Vagina (tissue), 2 donors: ENCODE results near the gene UBAP1L. TPM values are rescaled to one million over a fixed set of nuclear protein-coding genes. Genes with fewer than 3 reads are reported as not detected.
A peak's percentile ranks its signal among the peaks of the same experiment; 100 is the strongest.
"Not testable (repeated sequence)": the region's sequence is repeated elsewhere in the genome, so short reads cannot be mapped to it uniquely, and the experiment has no call there.

ENCODE experiments used
- DNase-seq, 2 donors: peaks; one replicate each; pipeline ENCODE4 v3.0.0-alpha.2; 2017; ENCODE audit errors: extremely low spot score in 2 of 2
- H3K27ac ChIP-seq: fragments of 200-600 bp; sonication (generic); one replicate; pipeline ENCODE4 v1.5.1; 2019
- H3K27me3 ChIP-seq: fragments of 200-600 bp; sonication (generic); one replicate; pipeline ENCODE4 v1.5.1; 2019
- H3K36me3 ChIP-seq, 2 donors: fragments of 200-600 bp; sonication (generic); one replicate each; pipeline ENCODE4 v1.5.1; 2017 to 2019
- H3K4me1 ChIP-seq: fragments of 200-600 bp; sonication (generic); one replicate; pipeline ENCODE4 v1.5.1; 2019
- H3K4me3 ChIP-seq, 2 donors: fragments of 200-600 bp; sonication (generic); 1 replicate in 1 of 2; 2 replicates in 1 of 2; pipeline ENCODE4 v1.5.1; 2016 to 2019
- H3K9me3 ChIP-seq: fragments of 200-600 bp; sonication (generic); one replicate; pipeline ENCODE4 v1.5.1; 2019
- POLR2A ChIP-seq, 2 donors: fragments of 450-650 bp; IDR thresholded peaks; one replicate each; pipeline ENCODE4 v1.6.1; 2017; ENCODE audit warnings: antibody characterized with exemption in 2 of 2, mild to moderate bottlenecking in 2 of 2, moderate library complexity in 2 of 2
- POLR2AphosphoS5 ChIP-seq, 2 donors: sonication (generic); formaldehyde crosslinking; IDR thresholded peaks; one replicate each; pipeline ENCODE4 v1.9.0; 2017; ENCODE audit warnings: antibody characterized with exemption in 2 of 2, mild to moderate bottlenecking in 2 of 2, low read depth in 1 of 2; ENCODE audit not compliant: insufficient read depth in 1 of 2
- intact Hi-C: fragments of 100-400 bp; cut with DNase I; formaldehyde crosslinking; loops from one replicate; pipeline ENCODE4 v1.15.1; 2023
- total RNA-seq: library from RNA; depleted of rRNA; stranded (reverse); fragments of >200 nt; gene quantifications from one replicate; pipeline ENCODE4 v1.2.3, GENCODE V29; 2016
- TF ChIP-seq, protein P1 (sequence below), 3 experiments: fragments of 450-650 bp in 2 of 3; fragments of 200-600 bp in 1 of 3; sonication (generic) in 1 of 3; IDR thresholded peaks; one replicate each; pipeline ENCODE4 v1.5.1; 2017 to 2019; ENCODE audit warnings: antibody characterized with exemption in 3 of 3, mild to moderate bottlenecking in 2 of 3, moderate library complexity in 2 of 3

UBAP1L gene
- total RNA-seq, 1 donor from 2014 or later: 5.4 TPM

DNA sequence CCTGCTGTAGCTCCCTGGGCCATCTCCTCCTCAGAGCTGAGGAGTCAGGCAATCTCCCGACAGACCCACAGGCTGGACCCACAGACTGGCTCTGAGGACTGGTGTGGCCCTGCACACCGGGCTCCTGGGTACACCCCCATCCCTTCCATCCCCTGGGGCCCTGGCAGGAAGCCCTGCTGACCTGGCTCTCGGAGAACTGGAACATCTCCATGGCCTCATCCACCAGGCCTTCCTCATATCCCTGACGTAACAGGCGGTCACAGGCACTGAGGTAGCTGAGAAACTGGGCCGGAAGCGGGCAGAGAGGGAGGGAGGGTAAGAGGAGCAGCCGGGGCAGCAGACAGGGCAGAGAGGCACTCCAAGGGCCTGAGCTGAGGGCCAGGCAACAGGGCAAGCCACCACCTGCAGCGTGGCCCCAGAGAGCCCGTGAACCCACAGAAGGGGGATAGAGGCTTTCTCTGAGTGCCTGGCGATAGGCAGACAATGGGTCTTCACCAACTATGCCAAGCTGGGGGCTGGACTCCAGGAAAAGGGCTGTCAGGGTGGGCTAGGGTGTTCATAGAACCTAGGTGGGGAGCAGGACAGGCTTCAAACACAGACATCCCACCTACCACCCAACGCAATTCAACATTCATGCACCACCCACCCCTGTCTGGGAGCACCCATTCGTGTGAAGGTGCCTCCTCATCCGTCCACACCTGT lies 20.6 kb downstream of the UBAP1L start:
- intact Hi-C loops: no loop called here
- TF ChIP-seq, protein P1, sequence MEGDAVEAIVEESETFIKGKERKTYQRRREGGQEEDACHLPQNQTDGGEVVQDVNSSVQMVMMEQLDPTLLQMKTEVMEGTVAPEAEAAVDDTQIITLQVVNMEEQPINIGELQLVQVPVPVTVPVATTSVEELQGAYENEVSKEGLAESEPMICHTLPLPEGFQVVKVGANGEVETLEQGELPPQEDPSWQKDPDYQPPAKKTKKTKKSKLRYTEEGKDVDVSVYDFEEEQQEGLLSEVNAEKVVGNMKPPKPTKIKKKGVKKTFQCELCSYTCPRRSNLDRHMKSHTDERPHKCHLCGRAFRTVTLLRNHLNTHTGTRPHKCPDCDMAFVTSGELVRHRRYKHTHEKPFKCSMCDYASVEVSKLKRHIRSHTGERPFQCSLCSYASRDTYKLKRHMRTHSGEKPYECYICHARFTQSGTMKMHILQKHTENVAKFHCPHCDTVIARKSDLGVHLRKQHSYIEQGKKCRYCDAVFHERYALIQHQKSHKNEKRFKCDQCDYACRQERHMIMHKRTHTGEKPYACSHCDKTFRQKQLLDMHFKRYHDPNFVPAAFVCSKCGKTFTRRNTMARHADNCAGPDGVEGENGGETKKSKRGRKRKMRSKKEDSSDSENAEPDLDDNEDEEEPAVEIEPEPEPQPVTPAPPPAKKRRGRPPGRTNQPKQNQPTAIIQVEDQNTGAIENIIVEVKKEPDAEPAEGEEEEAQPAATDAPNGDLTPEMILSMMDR (IDR thresholded peaks at IDR 0.05): no peak
- TF ChIP-seq POLR2A (IDR thresholded peaks at IDR 0.05): no peak
- TF ChIP-seq POLR2AphosphoS5 (IDR thresholded peaks at IDR 0.05; ENCODE audit: insufficient read depth in 1 of 2, low read depth in 1 of 2): no peak
- no peak overlapping the region for H3K27ac ChIP-seq
- peak in 1 of 2 donors; percentile 69 for DNase-seq
- H3K4me1 ChIP-seq: peaks cover 14% of the 10 kb centered on the region
- no peaks in the 10 kb centered on the region for H3K27me3 ChIP-seq
- H3K4me3 ChIP-seq: no peak overlapping the region
- no peaks in the 10 kb centered on the region for H3K9me3 ChIP-seq
- H3K36me3 ChIP-seq: peaks cover 0 to 8% of the 10 kb centered on the region in 2 donors

GRCh38 chr15:65093793-65094170 lies 21.2 kb downstream of the UBAP1L start:
- H3K27ac ChIP-seq, intact Hi-C loops, H3K4me3 ChIP-seq, H3K9me3 ChIP-seq, H3K27me3 ChIP-seq, H3K36me3 ChIP-seq: not testable (repeated sequence)
- peaks cover 20% of the 10 kb centered on the region for H3K4me1 ChIP-seq
- peak in 1 of 2 donors; percentile 65 for DNase-seq

GRCh38 chr15:65092911-65093792 lies 21.8 kb downstream of the UBAP1L start:
- no peaks in the 10 kb centered on the region for H3K27me3 ChIP-seq
- no peak overlapping the region for H3K27ac ChIP-seq
- DNase-seq: peak in 1 of 2 donors; percentile 82
- H3K36me3 ChIP-seq: no peaks in the 10 kb centered on the region
- TF ChIP-seq POLR2A (IDR thresholded peaks at IDR 0.05) (no peak), POLR2AphosphoS5 (IDR thresholded peaks at IDR 0.05; ENCODE audit: insufficient read depth in 1 of 2, low read depth in 1 of 2) (no peak)
- TF ChIP-seq, protein P1 (IDR thresholded peaks at IDR 0.05): no peak
- no peak overlapping the region for H3K4me3 ChIP-seq
- H3K9me3 ChIP-seq: no peaks in the 10 kb centered on the region
- peaks cover 27% of the 10 kb centered on the region for H3K4me1 ChIP-seq
- intact Hi-C loops: no loop called here

GRCh38 chr15:65091946-65092770 lies 22.8 kb downstream of the UBAP1L start:
- TF ChIP-seq, protein P1 (IDR thresholded peaks at IDR 0.05): no peak
- TF ChIP-seq POLR2A (IDR thresholded peaks at IDR 0.05) (no peak), POLR2AphosphoS5 (IDR thresholded peaks at IDR 0.05; ENCODE audit: insufficient read depth in 1 of 2, low read depth in 1 of 2) (no peak)
- Histone ChIP-seq H3K27me3 (no peaks in the 10 kb centered on the region), H3K4me3 (no peak overlapping the region), H3K9me3 (no peaks in the 10 kb centered on the region), H3K27ac (peak overlapping the region; percentile 18), H3K36me3 (no peaks in the 10 kb centered on the region), H3K4me1 (peaks cover 33% of the 10 kb centered on the region)
- intact Hi-C loops: no loop called here
- DNase-seq: no peak

DNA sequence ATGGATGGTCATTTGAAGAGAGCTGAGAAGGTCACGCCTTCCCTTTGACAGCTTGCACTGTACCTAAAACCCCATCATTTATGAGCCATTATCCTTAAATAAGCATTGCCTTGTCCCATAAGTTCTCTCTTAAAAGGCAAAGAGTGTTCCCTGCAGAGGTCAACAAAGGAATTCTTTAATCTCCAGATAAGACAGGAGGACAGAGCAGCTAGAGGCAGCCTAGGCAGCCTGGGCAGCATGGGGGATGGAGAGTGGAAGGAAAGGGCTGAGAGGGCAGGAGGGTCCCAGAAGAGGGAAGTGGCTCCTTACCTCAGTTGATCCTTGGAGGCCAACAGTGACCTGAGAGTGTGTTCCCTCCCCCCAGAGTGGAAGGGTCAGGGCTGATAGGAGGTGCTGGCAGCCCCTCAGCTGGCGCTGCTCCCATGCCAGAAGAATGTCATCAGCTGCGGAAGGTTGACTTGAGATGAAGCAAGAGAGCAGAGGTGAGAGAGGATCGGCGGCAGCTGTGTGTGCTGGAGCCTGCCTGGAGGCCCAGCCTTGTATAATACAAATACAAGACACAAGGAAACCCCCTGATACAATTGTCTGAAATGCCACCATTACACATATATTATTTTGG lies 25.7 kb downstream of the UBAP1L start:
- TF ChIP-seq, protein P1 (IDR thresholded peaks at IDR 0.05): no peak
- no peak for TF ChIP-seq POLR2A (IDR thresholded peaks at IDR 0.05)
- no peak for TF ChIP-seq POLR2AphosphoS5 (IDR thresholded peaks at IDR 0.05; ENCODE audit: insufficient read depth in 1 of 2, low read depth in 1 of 2)
- intact Hi-C loops: loop anchor here (5.0 kb wide), 1 partner anchor 37 kb away; no protein-coding TSS in a partner anchor
- H3K4me1 ChIP-seq: peaks cover 43% of the 10 kb centered on the region
- no peaks in the 10 kb centered on the region for H3K27me3 ChIP-seq
- H3K27ac ChIP-seq: peak overlapping the region; percentile 58
- no peak overlapping the region for H3K4me3 ChIP-seq
- no peak for DNase-seq
- H3K36me3 ChIP-seq: no peaks in the 10 kb centered on the region
- H3K9me3 ChIP-seq: no peaks in the 10 kb centered on the region
